ENCODE results near the gene GSAP.

DNA sequence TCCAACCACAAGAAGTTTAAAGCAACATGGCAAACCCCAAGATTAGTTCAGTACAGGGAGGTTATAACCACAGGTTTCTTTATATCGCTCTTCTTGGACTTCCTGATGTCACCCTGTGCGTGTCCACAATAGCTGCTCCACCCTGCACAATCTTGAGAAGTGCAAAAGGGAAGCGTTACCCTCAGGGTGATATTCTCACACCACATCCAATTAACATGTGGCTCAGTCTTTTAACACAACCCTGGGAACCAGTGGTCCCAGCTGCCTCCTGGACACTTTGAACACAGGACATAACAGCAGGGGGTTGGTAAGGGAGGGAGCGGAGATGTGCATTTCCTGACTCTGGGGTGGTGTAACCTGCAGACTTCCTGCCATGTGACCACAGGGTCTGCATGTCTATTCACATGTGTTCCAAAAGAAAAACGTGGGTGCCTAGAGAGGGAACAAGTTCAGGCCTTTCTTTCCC, 64.6 kb downstream of the GSAP start:
- TF ChIP-seq, protein P1, sequence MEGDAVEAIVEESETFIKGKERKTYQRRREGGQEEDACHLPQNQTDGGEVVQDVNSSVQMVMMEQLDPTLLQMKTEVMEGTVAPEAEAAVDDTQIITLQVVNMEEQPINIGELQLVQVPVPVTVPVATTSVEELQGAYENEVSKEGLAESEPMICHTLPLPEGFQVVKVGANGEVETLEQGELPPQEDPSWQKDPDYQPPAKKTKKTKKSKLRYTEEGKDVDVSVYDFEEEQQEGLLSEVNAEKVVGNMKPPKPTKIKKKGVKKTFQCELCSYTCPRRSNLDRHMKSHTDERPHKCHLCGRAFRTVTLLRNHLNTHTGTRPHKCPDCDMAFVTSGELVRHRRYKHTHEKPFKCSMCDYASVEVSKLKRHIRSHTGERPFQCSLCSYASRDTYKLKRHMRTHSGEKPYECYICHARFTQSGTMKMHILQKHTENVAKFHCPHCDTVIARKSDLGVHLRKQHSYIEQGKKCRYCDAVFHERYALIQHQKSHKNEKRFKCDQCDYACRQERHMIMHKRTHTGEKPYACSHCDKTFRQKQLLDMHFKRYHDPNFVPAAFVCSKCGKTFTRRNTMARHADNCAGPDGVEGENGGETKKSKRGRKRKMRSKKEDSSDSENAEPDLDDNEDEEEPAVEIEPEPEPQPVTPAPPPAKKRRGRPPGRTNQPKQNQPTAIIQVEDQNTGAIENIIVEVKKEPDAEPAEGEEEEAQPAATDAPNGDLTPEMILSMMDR (conservative IDR thresholded peaks at IDR 0.05; ENCODE audit: low read length), result no peak
- TF ChIP-seq EZH2phosphoT487 (IDR thresholded peaks at IDR 0.05; ENCODE audit: borderline replicate concordance, low read depth, low read length), result no peak

Measured in OCI-LY7 (cell line).